ENCODE measurements around the gene DMD.

GRCh38 chrX:31227250-31227649, 1984.1 kb downstream of the DMD start:
- no peak for TF ChIP-seq EZH2 (IDR thresholded peaks at IDR 0.05; ENCODE audit: insufficient read depth, poor library complexity, severe bottlenecking)
- TF ChIP-seq EZH2phosphoT487 (IDR thresholded peaks at IDR 0.05; ENCODE audit: insufficient read depth, low read depth): no peak

Data from GM23248 (cell line).